Adrenal gland (tissue), 5 donors: ENCODE results near the gene HSD17B2.

ENCODE experiments used
- POLR2A ChIP-seq, 2 donors: fragments of 450-650 bp; IDR thresholded peaks; one replicate each; pipeline ENCODE4 v1.6.1; 2017; ENCODE audit warnings: antibody characterized with exemption in 2 of 2, mild to moderate bottlenecking in 2 of 2, moderate library complexity in 1 of 2
- TF ChIP-seq, protein P1 (sequence below), 6 experiments: fragments of 450-650 bp in 4 of 6; fragments of 200-600 bp in 2 of 6; sonication (generic) in 1 of 6; IDR thresholded peaks; 1 replicate in 5 of 6; 2 replicates in 1 of 6; pipeline versions ENCODE4 v1.5.1 to v1.8.0; 2016 to 2021; ENCODE audit warnings: antibody characterized with exemption in 6 of 6, mild to moderate bottlenecking in 2 of 6, moderate library complexity in 1 of 6
- donor health status: DM: no; HTN: no; CAD: no.

DNA sequence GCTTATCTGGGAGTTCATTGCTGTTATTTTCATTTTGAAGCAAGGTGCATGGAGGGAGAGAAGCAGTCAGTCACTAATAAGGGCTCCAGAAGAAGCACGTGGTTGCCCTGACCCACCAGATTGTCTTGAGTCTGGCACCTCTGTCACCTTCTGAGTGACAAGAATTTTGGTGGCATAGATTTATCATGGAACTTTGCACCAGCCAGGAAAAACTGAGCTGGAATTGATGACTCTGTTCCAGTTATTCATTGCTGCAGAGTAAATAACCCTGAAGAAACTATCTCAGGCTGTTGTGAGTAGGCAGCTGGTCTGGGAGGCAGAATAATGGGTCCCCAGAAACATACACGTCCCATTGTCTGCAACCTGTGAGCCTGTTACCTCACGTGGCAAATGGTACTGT is 44.8 kb downstream of the HSD17B2 start:
- TF ChIP-seq, protein P1, sequence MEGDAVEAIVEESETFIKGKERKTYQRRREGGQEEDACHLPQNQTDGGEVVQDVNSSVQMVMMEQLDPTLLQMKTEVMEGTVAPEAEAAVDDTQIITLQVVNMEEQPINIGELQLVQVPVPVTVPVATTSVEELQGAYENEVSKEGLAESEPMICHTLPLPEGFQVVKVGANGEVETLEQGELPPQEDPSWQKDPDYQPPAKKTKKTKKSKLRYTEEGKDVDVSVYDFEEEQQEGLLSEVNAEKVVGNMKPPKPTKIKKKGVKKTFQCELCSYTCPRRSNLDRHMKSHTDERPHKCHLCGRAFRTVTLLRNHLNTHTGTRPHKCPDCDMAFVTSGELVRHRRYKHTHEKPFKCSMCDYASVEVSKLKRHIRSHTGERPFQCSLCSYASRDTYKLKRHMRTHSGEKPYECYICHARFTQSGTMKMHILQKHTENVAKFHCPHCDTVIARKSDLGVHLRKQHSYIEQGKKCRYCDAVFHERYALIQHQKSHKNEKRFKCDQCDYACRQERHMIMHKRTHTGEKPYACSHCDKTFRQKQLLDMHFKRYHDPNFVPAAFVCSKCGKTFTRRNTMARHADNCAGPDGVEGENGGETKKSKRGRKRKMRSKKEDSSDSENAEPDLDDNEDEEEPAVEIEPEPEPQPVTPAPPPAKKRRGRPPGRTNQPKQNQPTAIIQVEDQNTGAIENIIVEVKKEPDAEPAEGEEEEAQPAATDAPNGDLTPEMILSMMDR (IDR thresholded peaks at IDR 0.05): no peak
- TF ChIP-seq POLR2A (IDR thresholded peaks at IDR 0.05): no peak
